NB4 (cell line): ENCODE results near the gene VEGFB.
A peak's percentile ranks its signal among the peaks of the same experiment; 100 is the strongest.
"Not testable (repeated sequence)": the region's sequence is repeated elsewhere in the genome, so short reads cannot be mapped to it uniquely, and the experiment has no call there.

Experiments
- DNase-seq: peaks from one replicate; pipeline ENCODE4 v3.0.0; 2010; ENCODE audit warnings: low read depth
- H3K4me3 ChIP-seq: one replicate; pipeline ENCODE4 v1.5.1; 2011; ENCODE audit warnings: mild to moderate bottlenecking, low read depth, low read length, moderate library complexity
- CTCF ChIP-seq: IDR thresholded peaks from one replicate; pipeline ENCODE4 v1.5.1; 2012; ENCODE audit warnings: low read depth, low read length
- MAX ChIP-seq: IDR thresholded peaks from 2 replicates; pipeline ENCODE4 v1.6.1; 2011; ENCODE audit warnings: low read depth, low read length
- MYC ChIP-seq: IDR thresholded peaks from 2 replicates; pipeline ENCODE4 v1.6.1; 2011; ENCODE audit warnings: low read depth, low read length
- POLR2A ChIP-seq: IDR thresholded peaks from 2 replicates; pipeline ENCODE4 v1.6.1; 2011; ENCODE audit warnings: mild to moderate bottlenecking; ENCODE audit not compliant: insufficient read length; ENCODE audit errors: extremely low read depth

The VEGFB gene

GRCh38 chr11:64241491-64242374 is 7.3 kb downstream of the VEGFB start:
- peak; percentile 76 for DNase-seq
- H3K4me3 ChIP-seq: peak overlapping the region; percentile 71
- TF ChIP-seq POLR2A: peak; percentile 79
- TF ChIP-seq MAX: peak; percentile 48; the same call in 1 of the 2 replicates
- TF ChIP-seq CTCF: no peak

GRCh38 chr11:64243236-64243854 is 9.0 kb downstream of the VEGFB start:
- DNase-seq: peak; percentile 49
- TF ChIP-seq MYC (no peak), CTCF (no peak)
- no peak overlapping the region for H3K4me3 ChIP-seq

GRCh38 chr11:64244107-64244506 is 9.7 kb downstream of the VEGFB start:
- DNase-seq: no peak
- no peak for TF ChIP-seq CTCF
- no peak for TF ChIP-seq POLR2A
- no peak for TF ChIP-seq MAX
- TF ChIP-seq MYC: no peak
- no peak overlapping the region for H3K4me3 ChIP-seq

GRCh38 chr11:64244966-64245365 is 10.6 kb downstream of the VEGFB start:
- no peak for DNase-seq
- H3K4me3 ChIP-seq: peak overlapping the region; percentile 87
- no peak for TF ChIP-seq POLR2A
- TF ChIP-seq MYC: no peak
- no peak for TF ChIP-seq CTCF
- no peak for TF ChIP-seq MAX

- no peak for TF ChIP-seq MYC
- no peak for TF ChIP-seq POLR2A
- no peak for DNase-seq
- H3K4me3 ChIP-seq: peak overlapping the region; percentile 87
Observed at GRCh38 chr11:64245401-64245796, 11.0 kb downstream of the VEGFB start.

- TF ChIP-seq POLR2A (no peak), MAX (peak; percentile 54; the same call in 1 of the 2 replicates), MYC (peak; percentile 35; the same call in 1 of the 2 replicates)
- DNase-seq: peak; percentile 92
- peak overlapping the region; percentile 87 for H3K4me3 ChIP-seq
Observed at GRCh38 chr11:64245797-64246620, 11.6 kb downstream of the VEGFB start.

GRCh38 chr11:64246621-64246870 is 12.2 kb downstream of the VEGFB start:
- not testable (repeated sequence) for H3K4me3 ChIP-seq, DNase-seq
